Retina (tissue), 1 donor: ENCODE data around the gene SLC22A1.
"Not testable (repeated sequence)": the region's sequence is repeated elsewhere in the genome, so short reads cannot be mapped to it uniquely, and the experiment has no call there.

Experiments used
- DNase-seq: peaks from one replicate; pipeline ENCODE4 v3.0.0-alpha.2; 2016

SLC22A1 gene

DNA sequence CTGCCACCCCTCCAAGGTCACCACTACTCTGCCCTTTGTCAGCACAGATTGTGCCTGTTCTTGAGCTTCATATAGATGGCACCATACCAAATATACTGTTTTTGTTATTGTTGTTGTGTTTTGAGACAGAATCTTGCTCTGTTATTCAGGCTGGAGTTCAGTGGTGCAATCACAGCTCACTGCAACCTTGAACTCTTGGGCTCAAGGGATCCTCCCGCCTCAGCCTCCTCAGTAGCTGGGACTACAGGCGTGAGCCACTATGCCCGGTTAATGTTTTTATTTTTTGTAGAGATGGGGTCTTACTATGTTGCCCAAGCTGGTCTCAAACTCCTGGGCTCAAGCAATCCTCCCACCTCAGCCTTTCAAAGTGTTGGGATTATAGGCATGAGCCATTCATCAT lies 18.9 kb downstream of the SLC22A1 start:
- DNase-seq, result not testable (repeated sequence)

DNA sequence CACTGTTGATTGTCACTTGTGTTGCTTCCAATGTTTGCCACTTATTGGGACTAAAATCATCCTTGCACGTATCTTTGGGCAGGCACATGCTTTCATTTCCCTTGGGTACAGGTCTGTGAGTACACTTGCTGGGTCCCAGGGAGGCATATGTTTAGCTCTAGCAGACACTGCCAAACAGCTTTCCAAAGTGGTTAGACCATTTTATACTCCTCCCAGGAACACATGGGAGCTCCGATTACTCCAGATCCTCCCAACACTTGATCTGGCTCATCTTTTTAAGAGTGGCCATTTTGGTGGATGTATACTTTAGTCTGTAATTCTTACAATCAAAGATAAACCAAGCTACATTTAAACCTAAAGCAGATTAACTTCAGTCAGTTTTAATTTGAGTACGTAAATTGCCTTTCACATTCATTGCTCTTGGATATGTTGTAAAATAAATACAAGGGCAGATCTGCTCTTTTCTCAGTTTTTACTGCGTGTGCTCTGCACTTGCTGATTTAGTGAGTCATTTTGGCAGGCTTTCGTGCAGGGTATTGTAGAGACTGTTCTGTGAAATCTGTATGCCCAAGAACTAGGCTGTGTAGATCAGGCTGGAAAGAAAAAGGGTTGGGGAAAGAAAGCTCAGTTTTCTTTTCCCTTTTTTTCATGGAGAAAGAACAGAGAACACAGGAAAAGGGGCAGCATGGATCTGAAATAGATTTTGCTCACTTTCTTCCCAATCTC lies 19.5 kb downstream of the SLC22A1 start:
- no peak for DNase-seq

DNA sequence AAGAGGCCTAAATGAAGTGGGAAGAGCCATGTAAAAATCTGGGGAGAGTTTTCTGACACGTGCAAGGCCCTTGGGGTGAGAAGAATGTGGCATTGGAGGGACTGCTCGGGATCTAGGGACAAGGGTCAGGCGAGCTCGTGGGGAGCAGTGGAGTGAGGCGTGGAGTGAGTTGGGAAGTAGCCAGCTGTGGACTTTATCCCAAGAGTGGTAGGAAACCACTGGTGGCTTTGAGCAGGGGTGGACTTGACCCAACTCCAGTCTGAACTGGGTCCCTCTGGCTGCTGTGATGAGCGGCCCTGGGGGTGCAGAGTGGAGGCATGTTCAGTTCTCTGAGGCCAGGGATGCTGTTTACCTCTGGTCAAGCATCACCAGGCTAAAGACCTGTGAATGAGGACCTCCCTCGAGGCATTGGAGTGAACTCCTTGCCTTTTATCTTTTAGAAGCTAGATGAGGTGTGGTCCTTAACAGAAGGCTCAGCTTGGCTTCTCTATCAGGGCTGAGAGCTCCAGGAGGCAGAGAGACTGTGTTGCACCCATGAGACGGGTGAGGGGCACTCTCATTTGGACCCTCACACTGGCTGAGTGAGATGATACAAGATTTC lies 20.6 kb downstream of the SLC22A1 start:
- DNase-seq, result no peak

DNA sequence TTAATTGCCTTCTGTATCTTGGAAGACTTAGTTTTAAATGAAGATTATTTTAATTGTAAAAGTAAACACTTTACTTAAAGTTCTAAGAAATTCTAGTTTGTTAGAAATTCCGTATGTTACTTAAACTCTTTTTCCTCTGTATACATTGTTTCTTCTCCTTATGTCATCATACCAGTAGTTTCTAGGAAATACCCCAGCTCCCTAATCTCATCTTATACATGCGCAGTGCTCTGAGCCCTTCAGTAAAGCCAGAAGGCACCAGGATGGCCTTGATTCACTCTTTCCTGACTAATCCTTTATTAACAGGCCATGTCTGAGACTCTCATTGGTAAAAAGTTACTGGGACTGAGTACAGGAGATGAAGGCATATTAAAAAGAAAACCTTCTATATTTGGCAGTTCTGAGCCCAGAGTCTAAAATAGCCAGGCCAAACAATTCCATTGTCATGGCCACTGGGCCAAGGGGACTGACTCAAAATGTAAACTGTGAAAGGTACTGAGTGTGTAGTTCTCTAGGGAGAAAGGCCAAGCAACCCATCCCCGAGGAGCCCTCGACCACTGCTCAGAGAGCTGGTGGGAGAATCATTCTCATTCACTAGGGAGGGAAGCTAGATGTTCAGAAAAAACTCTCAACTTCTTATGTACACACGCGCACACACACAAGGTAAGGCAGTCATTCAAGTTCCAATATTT lies 25.0 kb downstream of the SLC22A1 start:
- no peak for DNase-seq

DNA sequence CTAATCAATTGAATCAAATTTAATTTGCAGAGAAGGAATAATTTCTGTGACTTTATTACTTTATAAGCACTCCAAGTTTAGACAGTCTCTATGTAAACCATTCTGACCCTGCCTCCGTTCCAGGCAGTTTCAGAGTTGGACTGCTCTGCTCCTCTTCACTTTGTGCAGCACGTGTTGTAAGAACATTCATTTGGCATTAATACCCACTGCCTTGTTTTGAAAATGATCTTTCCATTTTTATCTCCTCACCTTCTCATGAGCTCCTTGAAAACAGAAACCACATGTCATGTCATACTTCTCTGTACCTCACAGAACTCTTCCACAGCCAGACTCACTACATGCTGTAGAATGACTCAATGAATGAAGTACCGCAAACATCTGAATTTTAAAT lies 25.5 kb downstream of the SLC22A1 start:
- no peak for DNase-seq

DNA sequence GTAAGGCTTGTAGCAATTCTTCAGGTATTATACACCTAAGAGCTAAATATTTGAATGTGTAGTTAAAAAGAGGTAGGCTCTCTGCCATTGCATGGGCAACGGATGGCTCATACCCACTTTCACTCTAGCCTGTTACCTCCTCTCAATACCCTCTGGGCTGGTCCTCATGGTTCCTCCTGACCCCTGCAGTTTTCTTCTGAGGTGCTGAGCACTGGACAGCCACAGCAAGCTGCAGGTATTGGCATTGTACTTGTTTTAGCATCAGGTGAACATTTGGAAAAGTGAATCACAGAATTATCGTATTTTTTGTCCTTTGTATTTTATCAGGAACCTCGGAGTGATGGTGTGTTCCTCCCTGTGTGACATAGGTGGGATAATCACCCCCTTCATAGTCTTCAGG lies 32.9 kb downstream of the SLC22A1 start:
- DNase-seq, result no peak

DNA sequence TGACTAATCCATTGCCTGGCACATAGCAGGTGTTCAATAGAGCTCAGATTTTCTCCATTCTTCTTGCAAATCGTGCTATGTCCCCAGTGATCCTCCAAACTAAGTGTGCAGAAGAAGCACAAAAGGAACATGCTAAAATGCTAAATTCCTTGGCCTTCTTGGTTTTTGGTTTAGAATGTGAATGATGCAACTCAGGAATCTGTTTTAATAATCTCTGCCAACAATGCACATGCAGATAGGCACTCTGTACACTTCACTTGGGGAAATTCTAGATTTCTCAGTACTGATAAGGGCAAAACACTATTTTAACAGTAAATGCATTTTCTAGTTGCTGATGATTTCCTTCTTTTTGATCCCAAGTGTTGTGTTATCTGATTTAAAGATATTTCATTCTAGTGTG lies 35.2 kb downstream of the SLC22A1 start:
- no peak for DNase-seq

DNA sequence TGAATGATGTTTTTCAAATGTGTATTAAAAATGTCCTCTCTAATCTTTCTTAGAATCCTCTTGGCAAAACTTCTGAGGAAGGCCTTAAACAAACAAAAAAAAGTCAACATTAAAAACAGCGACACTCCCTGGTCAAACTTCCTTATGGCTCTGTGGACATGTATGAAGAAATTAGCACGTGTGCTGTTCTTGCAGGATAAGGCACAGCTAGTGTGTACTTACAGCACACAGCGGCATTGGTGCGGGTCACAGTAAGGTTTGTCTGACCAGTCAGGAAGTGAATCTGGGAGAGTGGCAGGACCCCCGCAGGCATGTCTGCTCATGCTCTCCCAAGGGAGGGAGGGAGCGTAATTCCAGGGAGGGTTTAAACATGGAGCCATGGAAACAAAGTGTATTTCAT lies 38.8 kb downstream of the SLC22A1 start:
- peak; percentile 4 for DNase-seq

DNA sequence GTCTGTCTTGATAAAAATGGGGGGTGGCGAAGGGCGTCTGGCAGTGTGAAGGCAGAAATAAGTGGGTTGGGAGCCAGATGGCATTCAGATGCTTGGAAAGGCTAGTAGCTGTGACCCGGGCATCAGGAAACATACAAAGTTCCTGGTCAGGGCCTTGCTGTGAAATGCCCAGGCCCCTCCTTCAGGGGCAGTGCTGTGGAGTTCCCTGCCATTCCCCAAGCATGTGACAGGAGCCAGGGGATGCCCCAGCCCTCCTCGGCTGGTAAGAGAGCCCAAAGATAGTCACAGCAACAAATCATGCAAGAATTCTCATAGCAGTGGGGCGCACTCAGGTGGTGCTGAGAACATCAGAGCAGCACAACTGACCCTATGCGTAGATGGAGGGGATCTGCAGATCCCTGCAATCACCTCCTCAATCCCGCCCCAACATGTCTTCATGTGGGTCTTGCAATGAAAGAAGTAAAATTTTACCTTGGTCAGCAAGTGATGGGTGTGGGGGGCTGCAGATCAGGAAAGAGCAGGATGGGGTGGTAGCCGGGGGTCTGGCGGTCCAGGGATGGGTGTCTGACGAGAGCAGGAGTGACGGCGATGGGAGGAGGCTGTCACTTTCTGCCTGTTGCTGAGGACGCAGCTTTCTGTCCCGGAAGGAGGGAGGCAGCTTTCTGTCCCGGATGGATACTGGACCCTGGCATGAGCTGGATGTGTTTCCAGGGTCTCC lies 39.5 kb downstream of the SLC22A1 start:
- DNase-seq, result no peak

DNA sequence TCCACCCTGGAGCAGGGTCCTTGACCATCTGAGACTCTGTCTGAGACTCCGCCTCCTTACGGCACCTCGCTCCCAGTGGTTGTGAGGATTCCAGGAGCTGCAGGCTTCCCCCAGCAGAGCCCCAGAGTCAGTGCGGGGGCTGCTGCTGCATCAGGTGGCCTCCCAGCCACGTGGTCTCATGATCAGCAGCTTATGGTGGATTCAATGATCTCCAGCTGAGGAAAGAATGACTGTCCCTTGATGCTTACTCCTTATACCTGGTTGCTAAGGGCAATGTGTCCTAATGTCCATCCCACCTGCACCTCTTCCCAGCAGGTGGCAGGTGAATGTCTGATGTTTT lies 40.0 kb downstream of the SLC22A1 start:
- DNase-seq, result no peak

DNA sequence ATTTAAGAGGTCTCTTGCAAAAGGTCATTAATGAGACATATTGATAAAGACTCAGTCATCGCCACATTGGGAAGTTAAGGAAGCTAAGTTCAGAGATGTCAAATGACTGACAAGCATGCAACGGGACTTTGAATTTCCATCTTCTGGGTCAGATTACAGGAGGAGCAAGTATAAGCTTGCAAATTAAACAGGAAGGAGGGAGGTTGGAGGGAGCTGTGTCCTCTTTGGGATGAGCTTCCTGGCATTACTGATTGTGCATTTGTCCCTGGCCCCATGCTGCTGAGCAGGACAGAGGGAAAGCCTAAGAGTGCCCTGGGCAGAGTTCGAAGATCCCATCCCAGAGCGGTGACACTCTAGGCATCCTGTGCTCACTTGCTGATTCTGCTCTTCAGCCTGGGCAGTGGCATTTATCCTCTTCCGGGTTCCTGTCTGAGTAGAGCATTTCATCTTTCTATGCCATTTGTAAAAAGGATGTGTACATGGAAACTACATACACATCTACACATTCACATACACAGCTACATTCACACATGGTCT lies 40.5 kb downstream of the SLC22A1 start:
- no peak for DNase-seq

DNA sequence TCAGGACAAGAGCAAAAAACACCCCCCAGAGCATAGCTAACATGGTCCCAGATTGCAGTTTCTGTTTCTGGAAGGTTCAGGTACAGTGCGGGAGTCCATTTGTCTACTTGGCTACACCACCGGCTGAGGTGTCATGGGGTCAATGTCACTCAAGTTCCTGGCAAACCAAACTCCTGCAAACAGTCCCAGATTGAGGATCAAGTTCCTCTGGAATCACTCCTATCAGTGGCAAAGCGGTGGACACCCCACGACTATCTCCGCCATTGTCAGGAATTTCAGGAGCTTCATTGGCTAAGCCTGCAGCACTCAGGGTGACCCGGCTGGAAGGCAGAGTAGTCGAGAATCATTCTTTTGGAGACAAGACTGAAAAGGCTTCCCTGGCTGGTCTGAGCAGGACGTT lies 41.8 kb downstream of the SLC22A1 start:
- DNase-seq, result no peak

DNA sequence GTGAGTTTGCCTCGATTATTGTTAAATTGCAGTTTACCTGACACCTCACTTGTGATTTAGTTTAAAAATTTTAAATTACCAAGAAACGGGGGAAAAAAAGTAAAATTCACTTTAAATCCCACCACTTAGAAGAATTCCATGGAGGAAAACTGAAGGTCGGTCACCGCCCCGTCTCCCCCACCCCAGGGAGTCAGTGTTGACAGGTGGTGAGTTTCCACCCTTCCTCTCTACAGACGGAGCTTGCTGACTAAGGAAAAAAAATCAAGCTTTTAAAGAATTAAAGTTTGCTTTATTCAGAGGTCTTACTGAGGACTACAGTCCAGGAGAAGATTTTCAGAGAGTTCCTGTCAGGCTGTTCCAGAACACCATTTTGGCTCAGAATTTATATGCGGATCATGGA lies 42.3 kb downstream of the SLC22A1 start:
- no peak for DNase-seq

DNA sequence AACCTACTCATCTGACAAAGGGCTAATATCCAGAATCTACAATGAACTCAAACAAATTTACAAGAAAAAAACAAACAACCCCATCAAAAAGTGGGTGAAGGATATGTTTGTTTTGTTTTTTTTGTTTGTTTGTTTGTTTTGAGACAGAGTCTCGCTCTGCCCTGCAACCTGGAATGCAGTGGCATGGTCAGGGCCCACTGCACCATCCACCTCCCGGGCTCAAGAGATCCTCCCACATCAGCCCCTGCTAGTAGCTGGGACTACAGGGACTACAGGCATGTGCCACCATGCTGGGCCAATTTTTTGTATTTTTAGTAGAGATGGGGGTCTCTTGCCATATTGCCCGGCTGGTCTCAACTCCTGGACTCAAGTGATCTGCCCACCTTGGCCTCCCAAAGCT lies 44.3 kb downstream of the SLC22A1 start:
- not testable (repeated sequence) for DNase-seq

DNA sequence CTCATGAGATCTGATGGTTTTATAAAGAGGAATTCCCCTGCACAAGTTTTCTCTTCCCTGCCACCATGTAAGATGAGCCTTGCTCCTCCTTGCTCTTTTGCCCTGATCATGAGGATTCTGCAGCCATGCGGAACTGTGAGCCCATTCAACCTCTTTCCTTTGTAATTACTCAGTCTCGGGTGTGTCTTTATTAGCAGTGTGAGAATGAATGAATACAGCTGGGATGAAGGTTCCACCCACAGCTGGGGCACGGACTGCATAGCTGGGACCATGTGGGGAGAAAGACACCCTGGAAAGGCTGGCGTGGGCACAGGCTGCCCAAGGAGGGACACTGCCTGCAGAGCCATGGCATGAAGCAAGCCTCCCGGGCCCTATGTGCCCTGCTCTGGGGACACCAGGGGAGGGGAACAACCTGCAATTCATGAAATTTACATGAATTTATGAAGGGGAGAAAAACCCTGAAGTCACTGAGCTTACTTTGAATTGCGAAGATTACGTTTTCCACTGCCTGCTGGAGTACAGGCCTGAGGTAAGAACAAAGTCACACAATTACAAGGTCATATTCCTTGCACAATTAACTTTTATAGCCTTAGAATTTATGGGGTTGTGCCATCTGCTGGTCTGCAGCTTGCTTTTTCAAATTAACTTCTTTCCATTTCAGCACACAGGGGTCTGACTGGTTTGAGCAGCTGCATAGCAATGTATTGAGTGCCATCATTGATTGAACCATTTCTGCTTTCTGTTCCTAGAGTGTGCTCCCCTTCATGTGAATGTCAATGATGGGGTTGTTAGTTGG lies 46.2 kb downstream of the SLC22A1 start:
- DNase-seq, result peak; percentile 6

DNA sequence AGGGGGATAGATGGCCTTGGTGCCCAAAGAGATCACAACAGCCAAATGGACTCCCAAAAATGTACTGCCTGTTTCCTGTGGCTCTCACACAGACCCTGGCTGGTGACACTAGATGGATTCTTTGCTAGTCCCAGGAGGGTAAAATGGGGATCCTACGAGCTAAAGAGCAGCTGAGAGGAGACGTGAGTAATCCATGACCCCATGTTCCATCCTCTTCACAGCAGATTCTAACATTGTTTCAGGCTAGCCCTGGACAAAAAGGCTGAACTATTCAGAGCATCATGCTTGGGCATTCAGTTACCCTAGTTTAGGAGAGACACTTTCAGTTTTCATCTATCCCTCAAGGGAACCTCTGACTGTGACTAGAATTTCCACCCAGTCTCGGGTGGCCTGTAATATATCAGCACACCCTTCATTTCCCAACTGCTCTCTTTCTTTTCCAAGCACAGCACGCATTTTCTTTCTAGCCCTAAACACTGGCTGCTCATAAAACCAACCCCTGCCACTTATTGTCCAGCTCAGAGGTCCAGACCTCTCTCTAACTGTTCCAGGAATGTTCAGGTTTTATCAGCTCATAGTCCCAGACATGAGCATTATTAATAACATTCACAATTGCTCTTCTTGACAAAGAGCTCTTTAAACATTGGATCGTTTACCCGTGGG lies 48.5 kb downstream of the SLC22A1 start:
- no peak for DNase-seq

DNA sequence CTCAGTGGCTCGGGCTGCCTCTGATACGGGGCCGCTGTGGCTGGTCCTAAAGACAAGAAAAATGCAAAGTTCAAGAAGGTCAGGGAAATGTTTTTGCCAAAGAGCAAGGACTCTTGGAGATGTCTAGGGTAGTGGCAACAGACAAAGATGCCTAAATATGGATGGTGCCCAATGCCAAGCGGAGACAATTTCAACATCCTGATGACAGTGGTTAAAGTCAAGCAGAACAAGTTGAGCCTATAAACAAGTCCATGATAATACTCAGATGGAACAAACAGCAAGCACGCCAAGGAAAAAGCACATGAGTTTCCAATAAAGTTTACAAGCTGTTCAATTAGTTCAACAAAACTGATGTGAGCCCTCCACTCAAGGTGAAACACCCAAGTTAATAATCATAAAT lies 51.1 kb downstream of the SLC22A1 start:
- DNase-seq, result no peak

DNA sequence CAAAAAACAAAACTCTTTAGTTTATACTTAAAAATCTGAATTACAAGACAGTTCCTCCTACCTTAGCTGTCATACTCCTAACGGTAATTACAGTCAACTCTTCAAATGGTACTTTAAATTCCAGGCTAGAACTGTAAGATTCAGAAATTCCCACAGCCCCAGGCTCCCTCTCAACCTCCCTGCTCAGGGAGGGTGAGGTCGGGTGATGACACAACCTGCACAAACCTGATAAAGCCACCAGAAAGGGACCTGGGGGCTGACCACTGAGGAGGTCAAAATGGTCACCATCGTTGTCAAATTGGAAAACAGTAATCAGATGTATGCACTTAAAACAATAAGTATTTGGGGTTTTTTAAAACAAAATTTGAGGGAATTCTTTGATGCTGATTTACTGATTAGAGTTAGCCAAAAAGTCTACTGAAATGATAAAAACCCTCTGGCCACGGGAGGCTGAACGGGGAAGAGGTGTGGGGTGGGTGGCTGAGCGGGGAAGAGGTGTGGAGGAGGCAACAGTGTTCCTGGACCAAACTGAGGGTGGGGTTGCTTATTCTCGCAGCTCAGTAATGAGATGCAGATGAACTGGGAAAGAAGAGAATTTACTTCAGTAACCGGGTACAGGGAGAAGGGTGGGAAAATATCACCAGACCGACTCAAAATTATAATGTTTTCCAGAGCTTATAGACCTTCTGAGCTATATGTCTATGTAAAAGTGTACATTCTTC lies 52.4 kb downstream of the SLC22A1 start:
- DNase-seq, result no peak

DNA sequence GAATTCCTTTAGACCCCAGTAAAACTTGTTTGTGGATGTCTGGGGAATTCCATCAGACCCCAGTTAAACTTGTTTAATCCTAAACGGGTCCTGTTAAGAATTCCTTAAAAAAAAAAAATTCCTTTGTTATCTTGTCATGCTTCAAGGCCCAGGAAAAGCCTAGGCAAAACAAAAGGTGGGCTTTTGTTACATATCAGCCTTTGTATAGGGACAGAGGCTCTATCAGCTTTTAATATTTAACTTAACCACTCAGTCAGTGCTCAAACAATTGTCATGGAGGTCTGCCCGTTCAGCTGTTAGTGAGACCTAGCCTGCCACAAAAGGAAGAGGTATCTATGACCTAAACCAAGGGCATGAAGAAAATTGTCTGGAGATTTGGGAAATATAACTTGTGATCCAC lies 53.1 kb downstream of the SLC22A1 start:
- no peak for DNase-seq

DNA sequence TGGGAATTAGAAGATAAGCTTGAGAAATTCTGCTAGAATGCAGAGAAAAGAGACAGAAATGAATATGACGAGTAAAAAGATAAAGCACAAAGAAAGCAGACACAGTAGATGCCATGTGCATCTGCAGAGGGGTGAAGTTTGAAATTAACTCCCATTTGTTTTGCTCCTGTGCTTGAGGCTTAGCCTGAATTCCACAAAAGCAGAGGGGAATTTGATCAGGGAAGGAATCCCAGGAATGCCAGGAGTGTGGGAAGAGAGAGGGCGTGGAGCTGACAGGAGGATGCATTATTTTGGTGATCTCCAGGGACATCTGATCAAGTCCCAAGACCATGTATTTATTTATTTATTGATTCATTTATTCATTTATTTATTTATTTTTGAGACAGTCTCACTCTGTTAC lies 55.6 kb downstream of the SLC22A1 start:
- no peak for DNase-seq

DNA sequence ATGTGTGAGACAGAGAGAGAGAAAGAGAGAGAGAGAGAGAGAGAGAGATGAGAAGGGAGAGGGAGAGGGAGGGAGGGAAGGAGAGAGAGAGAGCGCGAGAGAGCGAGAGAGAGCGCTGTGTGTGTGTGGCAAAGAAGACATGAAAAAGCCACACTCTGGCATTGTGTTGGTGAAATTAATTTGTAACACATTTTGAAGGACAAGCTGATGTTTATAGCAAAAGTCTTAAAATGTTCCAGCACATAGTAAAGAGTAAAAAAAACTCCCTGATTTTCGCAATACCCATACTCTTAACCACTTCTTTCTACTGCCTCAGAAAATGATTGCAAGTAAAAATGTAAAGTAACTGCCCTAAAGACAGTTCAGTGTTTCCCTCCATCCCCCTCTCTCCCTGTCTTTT lies 56.7 kb downstream of the SLC22A1 start:
- no peak for DNase-seq
